Endothelial cell of umbilical vein (primary cell): ENCODE measurements around the gene ECHDC1. TPM values are rescaled to one million over a fixed set of nuclear protein-coding genes. Genes with fewer than 3 reads are reported as not detected.

Experiments used
- BruUV-seq: library from RNA; stranded (reverse); fragments of 400-500 nt; replicated peaks from 2 replicates; lab custom pipeline; 2021; lab: Mats Ljungman, UMichigan
- CTCF ChIA-PET: fragments of 300-600, 350-600 bp; sonication (Branson Sonifier 250); formaldehyde crosslinking; loops from one replicate; lab custom pipeline; 2021; ENCODE audit warnings: antibody characterized with exemption, inconsistent platforms; lab: Charles Lee
- POLR2A ChIA-PET: fragments of 300-600, 350-600 bp; sonication (Branson Sonifier 250); formaldehyde crosslinking; loops from one replicate; lab custom pipeline; 2021; ENCODE audit warnings: antibody characterized with exemption, inconsistent platforms; lab: Charles Lee
- DNase-seq: peaks from one replicate; pipeline ENCODE4 v3.0.0-alpha.2; 2011; ENCODE audit warnings: low read depth, low spot score
- FAIRE-seq: peaks from 2 replicates; lab custom pipeline; 2011; peaks lifted over from hg19 to GRCh38; lab: Jason Lieb, UNC
- H2AFZ ChIP-seq: 2 replicates; pipeline ENCODE4 v1.6.0; 2012; ENCODE audit warnings: low read depth, low read length, control low read depth, inconsistent platforms
- H3K27ac ChIP-seq: 2 replicates; pipeline ENCODE4 v1.5.1; 2011; ENCODE audit warnings: low read depth, mild to moderate bottlenecking, control low read depth, low read length, moderate library complexity; ENCODE audit not compliant: insufficient read depth
- H3K27me3 ChIP-seq, 2 experiments: 2 replicates each; pipeline versions ENCODE4 v1.6.0 to v1.6.1; 2011; ENCODE audit warnings: low read length in 2 of 2, mixed read lengths in 1 of 2; ENCODE audit not compliant: control insufficient read depth in 2 of 2, insufficient read depth in 2 of 2
- H3K36me3 ChIP-seq, 2 experiments: 2 replicates in 1 of 2; 3 replicates in 1 of 2; pipeline ENCODE4 v1.5.1; 2011; ENCODE audit warnings: low read length in 2 of 2, mild to moderate bottlenecking in 1 of 2, moderate library complexity in 1 of 2; ENCODE audit not compliant: control insufficient read depth in 2 of 2, insufficient read depth in 2 of 2; ENCODE audit errors: extremely low read depth in 1 of 2
- H3K4me1 ChIP-seq: 3 replicates; pipeline ENCODE4 v1.5.1; 2011; ENCODE audit warnings: mild to moderate bottlenecking, low read length; ENCODE audit not compliant: control insufficient read depth, insufficient read depth; ENCODE audit errors: extremely low read depth
- H3K4me2 ChIP-seq: 2 replicates; pipeline ENCODE4 v1.6.1; 2011; ENCODE audit warnings: low read length, control low read depth, mixed read lengths; ENCODE audit not compliant: insufficient read depth
- H3K4me3 ChIP-seq, 3 experiments: fragments of 200-600 bp in 1 of 3; sonication (generic), shearing (Covaris generic) in 1 of 3; replicated peaks in 1 of 3; 2 replicates each; pipeline ENCODE4 v1.5.1; 2011 to 2016; ENCODE audit warnings: control low read depth in 3 of 3, low read length in 3 of 3, mild to moderate bottlenecking in 2 of 3, inconsistent platforms in 1 of 3, low read depth in 1 of 3, moderate library complexity in 1 of 3; ENCODE audit not compliant: insufficient read depth in 1 of 3
- H3K79me2 ChIP-seq: 2 replicates; pipeline ENCODE4 v1.6.0; 2012; ENCODE audit warnings: low read length, inconsistent platforms; ENCODE audit not compliant: control insufficient read depth, insufficient read depth
- H3K9ac ChIP-seq: replicated peaks from 2 replicates; pipeline ENCODE3; 2011; ENCODE audit warnings: low read length, control low read depth; ENCODE audit not compliant: insufficient read depth; ENCODE audit errors: extremely low read depth
- H3K9me1 ChIP-seq: replicated peaks from 3 replicates; pipeline ENCODE4 v1.6.0; 2011; ENCODE audit warnings: mild to moderate bottlenecking, low read length; ENCODE audit not compliant: control insufficient read depth, insufficient read depth; ENCODE audit errors: extremely low read depth
- H3K9me3 ChIP-seq: replicated peaks from 2 replicates; pipeline ENCODE4 v1.5.1; 2012; ENCODE audit warnings: low read length, inconsistent platforms; ENCODE audit not compliant: control insufficient read depth, insufficient read depth
- H4K20me1 ChIP-seq: replicated peaks from 2 replicates; pipeline ENCODE3; 2011; ENCODE audit warnings: mild to moderate bottlenecking, low read length; ENCODE audit not compliant: control insufficient read depth, insufficient read depth; ENCODE audit errors: extremely low read depth
- CTCF ChIP-seq, 2 donors: IDR thresholded peaks; 1 replicate in 1 of 2; 2 replicates in 1 of 2; pipeline ENCODE4 v1.5.1; 2011; ENCODE audit warnings: low read length in 2 of 2, mild to moderate bottlenecking in 2 of 2, moderate library complexity in 2 of 2, control low read depth in 1 of 2, inconsistent platforms in 1 of 2, low read depth in 1 of 2; ENCODE audit not compliant: insufficient read depth in 1 of 2; ENCODE audit errors: extremely low read depth in 1 of 2
- EZH2 ChIP-seq: IDR thresholded peaks from 2 replicates; pipeline ENCODE4 v1.6.1; 2012; ENCODE audit warnings: borderline replicate concordance, low read depth, mild to moderate bottlenecking, moderate library complexity, low read length, inconsistent platforms; ENCODE audit not compliant: severe bottlenecking
- FOS ChIP-seq: IDR thresholded peaks from 2 replicates; pipeline ENCODE4 v1.6.1; 2011; ENCODE audit warnings: mild to moderate bottlenecking, low read length, moderate library complexity, borderline replicate concordance; ENCODE audit not compliant: insufficient read depth
- GATA2 ChIP-seq: IDR thresholded peaks from 2 replicates; pipeline ENCODE4 v1.7.0; 2011; ENCODE audit warnings: low read depth, mild to moderate bottlenecking, moderate library complexity, mixed read lengths, low read length; ENCODE audit not compliant: insufficient read length, insufficient read depth
- JUN ChIP-seq: IDR thresholded peaks from 2 replicates; pipeline ENCODE4 v1.6.1; 2011; ENCODE audit warnings: borderline replicate concordance, low read depth; ENCODE audit not compliant: insufficient read length, insufficient read depth
- MAX ChIP-seq: IDR thresholded peaks from 2 replicates; pipeline ENCODE4 v1.6.1; 2011; ENCODE audit not compliant: insufficient read depth, insufficient read length
- MYC ChIP-seq: IDR thresholded peaks from one replicate; pipeline ENCODE4 v1.6.1; 2011; ENCODE audit warnings: mild to moderate bottlenecking, low read depth, low read length
- POLR2A ChIP-seq: IDR thresholded peaks from 2 replicates; pipeline ENCODE4 v1.6.1; 2012; ENCODE audit warnings: low read depth, mild to moderate bottlenecking, control low read depth, low read length
- POLR2AphosphoS5 ChIP-seq: IDR thresholded peaks from 2 replicates; pipeline ENCODE4 v1.6.1; 2012; ENCODE audit warnings: low read depth, mild to moderate bottlenecking, control low read depth, low read length, moderate library complexity; ENCODE audit not compliant: insufficient read depth
- dilution Hi-C: fragments of 300-500 bp; cut with MboI; formaldehyde crosslinking; loops from one replicate; pipeline ENCODE4 v1.15.0; 2019; ENCODE audit warnings: low sequenced_read_pairs; ENCODE audit not compliant: extremely low pct_ligation_motif_present
- intact Hi-C: fragments of 100-400 bp; cut with micrococcal nuclease; formaldehyde crosslinking; loops from one replicate; pipeline ENCODE4 v1.10.0; 2022
- polyA plus RNA-seq, 4 experiments: library from polyadenylated mRNA; depleted of rRNA in 3 of 4; stranded (reverse) in 3 of 4; unstranded in 1 of 4; fragments of >200 nt; gene quantifications; 2 replicates each; pipeline versions ENCODE4 v1.2.1 to v1.2.3, GENCODE V29; 2011 to 2012; ENCODE audit warnings: missing spikeins in 1 of 4
- total RNA-seq: library from RNA; stranded (reverse); gene quantifications from 2 replicates; pipeline ENCODE4 v1.2.3, GENCODE V29; 2021

ECHDC1 gene
- total and polyA plus RNA-seq, 2 donors (not counting 3 experiments of a cell fraction or from before 2014, with no cell fraction given): 8.1 to 36.8 TPM

- FAIRE-seq: no peak
- intact Hi-C loops: no loop called here
Observed at GRCh38 chr6:127382413-127382812, 39.0 kb upstream of the ECHDC1 start.

More at GRCh38 chr6:127382413-127382812, 39.0 kb upstream of the ECHDC1 start:
- H3K9me3 ChIP-seq: no peaks in the 10 kb centered on the region
- H3K4me2 ChIP-seq: no peak overlapping the region
- no peaks in the 10 kb centered on the region for H3K9me1 ChIP-seq
- no peak overlapping the region for H3K9ac ChIP-seq
- BruUV-seq: no TSS peak
- no peak overlapping the region for H3K27ac ChIP-seq
- no peaks in the 10 kb centered on the region for H4K20me1 ChIP-seq
- TF ChIP-seq CTCF (IDR thresholded peaks at IDR 0.05; ENCODE audit: extremely low read depth in 1 of 2, insufficient read depth in 1 of 2, low read depth in 1 of 2, low read length in 2 of 2): no peak
- TF ChIP-seq POLR2A: no peak
- TF ChIP-seq JUN: no peak
- no peak for TF ChIP-seq MYC
- no peak for TF ChIP-seq GATA2
- TF ChIP-seq EZH2: no peak
- no peak for TF ChIP-seq FOS
- no peak for TF ChIP-seq MAX
- TF ChIP-seq POLR2AphosphoS5: no peak
- ChIA-PET POLR2A (no interaction called here), CTCF (no interaction called here)
- no peaks in the 10 kb centered on the region for H3K4me1 ChIP-seq
- H3K36me3 ChIP-seq: no peaks in the 10 kb centered on the region
- H3K4me3 ChIP-seq: no peak overlapping the region
- no peaks in the 10 kb centered on the region for H3K27me3 ChIP-seq
- dilution Hi-C loops: no loop called here
- DNase-seq: no peak
- no peaks in the 10 kb centered on the region for H3K79me2 ChIP-seq
- H2AFZ ChIP-seq: no peak overlapping the region
